Neural crest cell (in vitro differentiated cells): ENCODE measurements around the gene RNF123. TPM values are rescaled to one million over a fixed set of nuclear protein-coding genes. Genes with fewer than 3 reads are reported as not detected.

Experiments used
- DNase-seq: peaks from one replicate; pipeline ENCODE4 v3.0.0; 2021; ENCODE audit warnings: low read depth, mixed read lengths, low spot score
- H3K27ac Mint-ChIP-seq: one replicate; pipeline ENCODE4 v1.8.0; 2021; ENCODE audit warnings: mild to moderate bottlenecking, mixed read lengths; ENCODE audit not compliant: unreplicated experiment
- H3K27me3 Mint-ChIP-seq: 2 replicates; pipeline ENCODE4 v1.8.0; 2021; ENCODE audit warnings: low read depth, mild to moderate bottlenecking, mixed read lengths
- H3K36me3 Mint-ChIP-seq: 2 replicates; pipeline ENCODE4 v1.8.0; 2021; ENCODE audit warnings: low read depth, mild to moderate bottlenecking, mixed read lengths
- H3K4me1 Mint-ChIP-seq: 2 replicates; pipeline ENCODE4 v1.8.0; 2021; ENCODE audit warnings: mixed read lengths
- H3K4me3 Mint-ChIP-seq: one replicate; pipeline ENCODE4 v1.8.0; 2021; ENCODE audit warnings: mild to moderate bottlenecking, mixed read lengths
- H3K9me3 Mint-ChIP-seq: 2 replicates; pipeline ENCODE4 v1.8.0; 2021; ENCODE audit warnings: mixed read lengths
- total RNA-seq: library from RNA; stranded (reverse); gene quantifications from 2 replicates; pipeline ENCODE4 v1.2.1, GENCODE V29; 2021
- TF ChIP-seq, protein P1 (sequence below): fragments of 200-600 bp; sonication (generic); conservative IDR thresholded peaks from 2 replicates; pipeline ENCODE4 v1.5.0; 2021; ENCODE audit warnings: antibody characterized with exemption, mild to moderate bottlenecking

RNF123 gene
- total RNA-seq, 1 donor from 2014 or later, result 42.4 TPM

DNA sequence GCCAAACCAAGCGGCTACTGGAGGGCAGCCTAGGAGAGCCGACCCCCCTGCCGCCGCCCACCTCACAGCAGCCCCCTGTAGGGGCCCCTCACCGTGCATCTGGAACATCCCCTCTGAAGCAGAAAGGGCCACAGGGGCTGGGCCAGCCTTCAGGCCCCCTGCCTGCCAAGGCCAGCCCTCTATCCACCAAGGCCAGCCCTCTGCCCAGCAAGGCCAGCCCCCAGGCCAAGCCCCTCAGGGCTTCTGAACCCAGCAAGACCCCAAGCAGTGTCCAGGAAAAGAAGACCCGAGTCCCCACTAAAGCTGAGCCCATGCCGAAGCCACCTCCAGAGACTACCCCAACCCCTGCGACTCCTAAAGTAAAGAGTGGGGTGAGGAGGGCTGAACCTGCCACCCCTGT lies 38.7 kb upstream of the RNF123 start:
- TF ChIP-seq, protein P1, sequence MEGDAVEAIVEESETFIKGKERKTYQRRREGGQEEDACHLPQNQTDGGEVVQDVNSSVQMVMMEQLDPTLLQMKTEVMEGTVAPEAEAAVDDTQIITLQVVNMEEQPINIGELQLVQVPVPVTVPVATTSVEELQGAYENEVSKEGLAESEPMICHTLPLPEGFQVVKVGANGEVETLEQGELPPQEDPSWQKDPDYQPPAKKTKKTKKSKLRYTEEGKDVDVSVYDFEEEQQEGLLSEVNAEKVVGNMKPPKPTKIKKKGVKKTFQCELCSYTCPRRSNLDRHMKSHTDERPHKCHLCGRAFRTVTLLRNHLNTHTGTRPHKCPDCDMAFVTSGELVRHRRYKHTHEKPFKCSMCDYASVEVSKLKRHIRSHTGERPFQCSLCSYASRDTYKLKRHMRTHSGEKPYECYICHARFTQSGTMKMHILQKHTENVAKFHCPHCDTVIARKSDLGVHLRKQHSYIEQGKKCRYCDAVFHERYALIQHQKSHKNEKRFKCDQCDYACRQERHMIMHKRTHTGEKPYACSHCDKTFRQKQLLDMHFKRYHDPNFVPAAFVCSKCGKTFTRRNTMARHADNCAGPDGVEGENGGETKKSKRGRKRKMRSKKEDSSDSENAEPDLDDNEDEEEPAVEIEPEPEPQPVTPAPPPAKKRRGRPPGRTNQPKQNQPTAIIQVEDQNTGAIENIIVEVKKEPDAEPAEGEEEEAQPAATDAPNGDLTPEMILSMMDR, result no peak
- Mint-ChIP-seq H3K4me3 (no peak overlapping the region), H3K27me3 (no peaks in the 10 kb centered on the region), H3K4me1 (peaks cover 6% of the 10 kb centered on the region), H3K9me3 (no peaks in the 10 kb centered on the region), H3K27ac (no peak overlapping the region), H3K36me3 (no peaks in the 10 kb centered on the region)
- no peak for DNase-seq

DNA sequence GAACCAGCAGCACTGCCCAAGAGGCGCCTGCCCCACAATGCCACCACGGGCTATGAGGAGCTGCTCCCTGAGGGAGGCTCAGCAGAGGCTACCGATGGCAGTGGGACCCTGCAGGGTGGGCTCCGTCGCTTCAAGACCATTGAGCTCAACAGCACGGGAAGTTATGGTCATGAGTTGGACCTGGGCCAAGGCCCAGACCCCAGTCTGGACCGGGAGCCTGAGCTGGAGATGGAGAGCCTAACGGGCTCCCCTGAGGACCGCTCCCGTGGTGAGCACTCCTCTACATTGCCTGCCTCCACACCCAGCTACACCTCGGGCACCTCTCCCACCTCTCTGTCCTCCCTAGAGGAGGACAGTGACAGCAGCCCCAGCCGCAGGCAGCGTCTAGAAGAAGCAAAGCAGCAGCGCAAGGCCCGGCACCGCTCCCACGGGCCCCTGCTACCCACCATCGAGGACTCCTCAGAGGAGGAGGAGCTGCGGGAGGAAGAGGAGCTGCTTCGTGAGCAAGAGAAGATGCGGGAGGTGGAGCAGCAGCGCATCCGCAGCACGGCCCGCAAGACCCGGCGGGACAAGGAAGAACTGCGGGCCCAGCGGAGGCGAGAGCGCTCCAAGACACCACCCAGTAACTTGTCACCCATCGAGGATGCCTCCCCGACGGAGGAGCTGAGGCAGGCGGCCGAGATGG lies 37.0 kb upstream of the RNF123 start:
- Mint-ChIP-seq H3K9me3 (no peaks in the 10 kb centered on the region), H3K4me3 (no peak overlapping the region), H3K4me1 (peaks cover 6% of the 10 kb centered on the region), H3K27ac (no peak overlapping the region), H3K36me3 (no peaks in the 10 kb centered on the region), H3K27me3 (no peaks in the 10 kb centered on the region)
- TF ChIP-seq, protein P1, result no peak
- no peak for DNase-seq

DNA sequence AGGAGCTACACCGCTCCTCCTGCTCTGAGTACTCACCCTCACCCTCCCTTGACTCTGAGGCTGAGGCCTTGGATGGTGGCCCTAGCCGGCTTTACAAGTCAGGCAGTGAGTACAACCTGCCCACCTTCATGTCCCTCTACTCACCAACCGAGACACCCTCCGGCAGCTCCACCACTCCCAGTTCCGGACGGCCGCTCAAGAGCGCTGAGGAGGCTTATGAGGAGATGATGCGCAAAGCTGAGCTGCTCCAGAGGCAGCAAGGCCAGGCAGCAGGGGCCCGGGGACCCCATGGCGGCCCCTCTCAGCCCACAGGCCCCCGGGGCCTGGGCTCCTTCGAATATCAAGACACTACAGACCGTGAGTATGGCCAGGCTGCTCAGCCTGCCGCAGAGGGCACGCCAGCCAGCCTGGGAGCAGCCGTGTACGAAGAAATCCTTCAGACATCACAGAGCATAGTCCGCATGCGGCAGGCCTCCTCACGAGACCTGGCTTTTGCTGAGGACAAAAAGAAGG lies 36.4 kb upstream of the RNF123 start:
- no peaks in the 10 kb centered on the region for H3K9me3 Mint-ChIP-seq
- H3K4me3 Mint-ChIP-seq, result no peak overlapping the region
- DNase-seq, result no peak
- TF ChIP-seq, protein P1, result no peak
- H3K27me3 Mint-ChIP-seq, result no peaks in the 10 kb centered on the region
- peaks cover 6% of the 10 kb centered on the region for H3K4me1 Mint-ChIP-seq
- no peak overlapping the region for H3K27ac Mint-ChIP-seq
- no peaks in the 10 kb centered on the region for H3K36me3 Mint-ChIP-seq

DNA sequence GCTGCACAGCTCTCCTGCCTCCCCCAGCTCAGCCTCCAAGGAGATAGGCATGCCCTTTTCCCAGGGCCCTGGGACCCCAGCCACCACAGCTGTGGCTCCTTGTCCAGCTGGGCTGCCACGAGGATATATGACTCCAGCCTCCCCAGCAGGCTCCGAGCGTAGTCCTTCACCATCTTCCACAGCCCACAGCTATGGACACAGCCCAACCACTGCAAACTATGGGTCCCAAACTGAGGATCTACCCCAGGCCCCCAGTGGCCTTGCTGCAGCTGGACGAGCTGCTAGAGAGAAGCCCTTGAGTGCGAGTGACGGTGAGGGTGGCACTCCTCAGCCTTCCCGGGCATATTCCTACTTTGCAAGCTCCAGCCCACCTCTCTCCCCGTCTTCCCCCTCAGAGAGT lies 35.7 kb upstream of the RNF123 start:
- Mint-ChIP-seq H3K9me3 (no peaks in the 10 kb centered on the region), H3K27me3 (no peaks in the 10 kb centered on the region), H3K4me1 (peaks cover 6% of the 10 kb centered on the region), H3K36me3 (no peaks in the 10 kb centered on the region), H3K27ac (no peak overlapping the region), H3K4me3 (no peak overlapping the region)
- TF ChIP-seq, protein P1, result no peak
- DNase-seq, result no peak

DNA sequence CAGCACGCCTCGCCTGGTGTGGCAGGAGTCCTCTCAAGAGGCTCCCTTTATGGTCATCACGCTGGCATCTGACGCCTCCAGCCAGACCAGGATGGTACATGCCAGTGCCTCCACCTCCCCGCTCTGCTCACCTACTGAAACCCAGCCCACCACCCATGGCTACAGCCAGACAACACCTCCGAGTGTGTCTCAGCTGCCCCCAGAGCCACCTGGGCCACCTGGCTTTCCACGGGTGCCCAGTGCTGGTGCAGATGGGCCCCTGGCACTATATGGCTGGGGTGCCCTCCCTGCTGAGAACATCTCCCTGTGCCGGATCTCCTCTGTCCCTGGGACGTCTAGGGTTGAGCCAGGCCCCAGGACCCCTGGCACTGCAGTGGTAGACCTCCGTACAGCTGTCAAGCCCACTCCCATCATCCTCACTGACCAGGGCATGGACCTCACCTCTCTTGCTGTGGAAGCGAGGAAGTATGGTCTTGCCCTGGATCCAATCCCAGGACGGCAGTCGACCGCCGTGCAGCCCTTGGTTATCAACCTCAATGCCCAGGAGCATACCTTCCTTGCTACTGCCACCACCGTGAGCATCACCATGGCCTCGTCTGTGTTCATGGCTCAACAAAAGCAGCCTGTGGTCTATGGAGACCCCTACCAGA lies 35.1 kb upstream of the RNF123 start:
- no peaks in the 10 kb centered on the region for H3K9me3 Mint-ChIP-seq
- no peak for DNase-seq
- TF ChIP-seq, protein P1, result no peak
- H3K36me3 Mint-ChIP-seq, result no peaks in the 10 kb centered on the region
- H3K4me1 Mint-ChIP-seq, result peaks cover 6% of the 10 kb centered on the region
- H3K27ac Mint-ChIP-seq, result no peak overlapping the region
- no peak overlapping the region for H3K4me3 Mint-ChIP-seq
- no peaks in the 10 kb centered on the region for H3K27me3 Mint-ChIP-seq
